Muscle layer of colon (tissue), 2 donors: ENCODE results near the gene PRKACA.
A peak's percentile ranks its signal among the peaks of the same experiment; 100 is the strongest.

ENCODE experiments used
- H3K27ac ChIP-seq: one replicate; pipeline ENCODE4 v1.7.0; 2013; ENCODE audit warnings: low read depth, mild to moderate bottlenecking, low read length, moderate library complexity
- H3K27me3 ChIP-seq, 2 donors: one replicate each; pipeline ENCODE4 v1.7.0; 2013; ENCODE audit warnings: low read length in 2 of 2, mild to moderate bottlenecking in 2 of 2; ENCODE audit not compliant: insufficient read depth in 2 of 2, control insufficient read depth in 1 of 2
- H3K36me3 ChIP-seq: one replicate; pipeline ENCODE4 v1.7.0; 2013; ENCODE audit warnings: mild to moderate bottlenecking, low read length; ENCODE audit not compliant: insufficient read depth
- H3K4me1 ChIP-seq: one replicate; pipeline ENCODE4 v1.7.0; 2013; ENCODE audit warnings: mild to moderate bottlenecking, low read length; ENCODE audit not compliant: insufficient read depth
- H3K4me3 ChIP-seq, 2 donors: one replicate each; pipeline ENCODE4 v1.7.0; 2013; ENCODE audit warnings: low read length in 2 of 2, low read depth in 1 of 2, mild to moderate bottlenecking in 1 of 2, moderate library complexity in 1 of 2
- H3K9ac ChIP-seq: one replicate; pipeline ENCODE4 v1.7.0; 2013; ENCODE audit warnings: low read length
- H3K9me3 ChIP-seq: one replicate; pipeline ENCODE4 v1.7.0; 2013; ENCODE audit warnings: mild to moderate bottlenecking, low read length
- donor health status: abdominal sarcoma.
- donor health status: Adenocarcinoma of cecum.

The PRKACA gene

DNA sequence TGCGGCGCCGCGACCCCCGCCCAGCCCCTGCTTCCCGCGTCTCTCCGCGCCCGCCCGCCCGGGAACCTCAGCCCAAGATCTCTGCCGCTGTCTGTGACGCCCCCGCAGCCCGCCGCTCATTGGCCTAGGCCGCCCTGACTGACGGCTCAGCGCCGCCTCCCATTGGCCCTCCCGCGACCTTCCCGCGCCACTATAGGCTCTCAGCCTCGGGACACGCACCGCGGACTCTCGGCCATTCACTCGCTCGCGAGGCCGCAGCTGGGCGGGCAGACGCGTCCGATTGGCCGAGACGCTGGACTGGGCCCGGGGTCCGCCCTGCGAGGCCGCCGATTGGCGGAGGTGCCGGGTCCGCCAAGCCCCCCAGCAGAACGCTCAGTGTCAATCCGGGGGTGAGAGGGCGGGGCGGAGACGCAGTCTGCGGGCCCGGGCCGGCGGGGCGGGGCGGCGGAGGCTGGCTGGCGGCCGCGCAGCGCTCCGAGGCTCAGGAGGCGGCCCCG is at the start of gene PRKACA:
Gene PRKACA (minus strand): TSS at position 95 of the 497 bp plus-strand sequence. CDS start 215 bp downstream, outside the sequence.
- Histone ChIP-seq H3K27me3 (no peaks in the 10 kb centered on the region), H3K9me3 (no peaks in the 10 kb centered on the region), H3K27ac (peak within 1 kb of the TSS; percentile 91), H3K4me1 (peaks cover 49% of the 10 kb centered on the region), H3K36me3 (no peaks in the 10 kb centered on the region), H3K4me3 (peak within 1 kb of the TSS; percentile 91 to 95), H3K9ac (peak within 1 kb of the TSS; percentile 69)

DNA sequence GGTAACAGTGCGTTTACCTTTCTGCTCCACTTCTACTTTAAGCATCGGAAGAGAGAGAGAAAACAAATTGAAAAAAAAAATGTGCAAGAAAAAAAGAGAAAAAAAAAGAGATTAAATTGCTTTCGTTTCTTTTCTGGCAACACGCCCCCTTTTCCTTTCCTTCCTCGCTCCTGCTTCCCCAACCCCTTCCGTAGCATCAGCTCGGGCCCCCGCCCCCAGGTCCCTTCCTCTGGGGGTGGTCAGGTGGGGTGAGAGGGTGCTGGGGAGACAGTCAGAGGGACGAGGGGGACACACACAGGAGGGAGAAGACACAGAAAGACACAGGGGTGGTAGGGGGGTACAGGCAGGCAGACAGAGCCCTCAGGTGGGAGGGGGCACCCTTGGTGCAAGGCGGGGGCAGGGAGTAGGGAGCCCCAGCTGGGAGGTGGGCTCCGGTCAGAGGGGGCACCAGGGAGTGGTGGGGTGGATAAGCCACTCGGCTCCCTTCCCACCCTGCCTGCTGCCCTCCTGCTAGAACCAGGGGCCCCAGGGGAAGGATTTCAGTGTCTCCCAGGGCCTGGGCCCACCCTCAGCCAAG is 49.5 kb upstream of the PRKACA start:
- H3K4me1 ChIP-seq, result no peaks in the 10 kb centered on the region
- H3K9me3 ChIP-seq, result no peaks in the 10 kb centered on the region
- H3K27ac ChIP-seq, result no peak overlapping the region
- H3K36me3 ChIP-seq, result peaks cover 15% of the 10 kb centered on the region
- no peaks in the 10 kb centered on the region for H3K27me3 ChIP-seq
- no peak overlapping the region for H3K4me3 ChIP-seq
- no peak overlapping the region for H3K9ac ChIP-seq

- no peaks in the 10 kb centered on the region for H3K4me1 ChIP-seq
- H3K9me3 ChIP-seq, result no peaks in the 10 kb centered on the region
- no peaks in the 10 kb centered on the region for H3K27me3 ChIP-seq
- H3K9ac ChIP-seq, result no peak overlapping the region
- H3K27ac ChIP-seq, result no peak overlapping the region
- H3K36me3 ChIP-seq, result peaks cover 8% of the 10 kb centered on the region
- H3K4me3 ChIP-seq, result no peak overlapping the region
Measured at GRCh38 chr19:14165990-14166830, 48.6 kb upstream of the PRKACA start.

DNA sequence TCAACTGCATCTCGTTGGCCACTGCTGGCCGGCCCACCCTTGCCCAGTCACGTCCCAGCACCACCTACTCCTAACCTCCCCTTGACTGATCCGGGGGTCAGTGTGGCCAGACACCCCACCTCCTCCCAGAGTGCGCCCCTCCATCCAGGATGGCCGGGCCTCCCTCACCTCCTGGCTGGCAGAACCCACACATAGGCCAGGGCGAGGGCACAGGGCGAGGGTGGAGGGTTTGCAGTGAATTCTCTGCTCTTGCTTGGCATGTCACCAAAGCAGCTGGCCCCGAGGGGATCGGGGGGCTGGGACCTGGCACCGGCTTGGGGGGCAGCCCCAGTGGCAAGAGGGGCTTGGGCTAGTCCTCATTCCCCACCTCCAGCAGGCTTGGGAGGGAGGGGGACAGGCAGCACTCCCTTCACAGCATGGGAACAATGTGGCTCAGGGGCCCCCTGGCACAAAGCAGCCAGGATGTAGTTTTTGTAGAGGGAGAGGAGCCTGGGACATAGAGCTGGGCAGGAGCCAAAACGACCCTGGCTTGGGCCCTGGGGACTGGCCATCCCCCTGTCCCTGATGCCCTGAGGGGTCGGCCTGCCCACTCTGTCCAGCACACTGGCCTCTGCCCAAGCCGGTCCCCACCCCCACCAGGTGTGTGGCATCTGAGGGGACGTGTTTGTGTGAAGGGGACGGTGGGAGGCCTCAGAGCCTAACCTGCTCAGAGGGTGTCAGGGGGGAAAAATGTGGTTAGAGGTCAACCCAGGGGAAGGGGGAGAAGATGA is 47.3 kb upstream of the PRKACA start:
- Histone ChIP-seq H3K4me1 (no peaks in the 10 kb centered on the region), H3K9ac (no peak overlapping the region), H3K36me3 (peaks cover 2% of the 10 kb centered on the region), H3K27ac (no peak overlapping the region), H3K9me3 (no peaks in the 10 kb centered on the region), H3K27me3 (no peaks in the 10 kb centered on the region), H3K4me3 (no peak overlapping the region)

DNA sequence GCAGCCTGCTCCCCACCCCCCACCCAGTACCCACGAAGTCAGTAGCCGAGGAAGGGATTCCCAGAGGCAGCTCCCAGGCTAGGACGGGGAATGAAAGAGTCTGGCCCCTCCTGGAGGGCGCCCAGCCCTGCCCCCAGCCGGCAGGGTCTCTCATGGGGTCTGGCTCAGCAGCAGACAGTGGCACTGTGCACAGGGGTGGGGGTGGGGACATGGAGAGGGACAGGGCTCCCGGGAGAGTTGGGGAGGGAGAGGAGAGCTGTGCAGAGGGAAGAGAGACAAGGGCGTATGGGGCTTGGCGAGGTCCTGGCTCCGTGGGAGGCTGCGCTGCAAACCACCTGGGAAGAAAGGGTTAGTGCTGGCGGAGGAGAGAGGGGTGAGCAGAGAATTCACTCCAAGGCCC is 46.5 kb upstream of the PRKACA start:
- Histone ChIP-seq H3K4me1 (no peaks in the 10 kb centered on the region), H3K27ac (no peak overlapping the region), H3K27me3 (no peaks in the 10 kb centered on the region), H3K9ac (no peak overlapping the region), H3K36me3 (peaks cover 6% of the 10 kb centered on the region), H3K9me3 (no peaks in the 10 kb centered on the region), H3K4me3 (no peak overlapping the region)

GRCh38 chr19:14162871-14163297 is 45.3 kb upstream of the PRKACA start:
- no peaks in the 10 kb centered on the region for H3K4me1 ChIP-seq
- H3K36me3 ChIP-seq, result peaks cover 14% of the 10 kb centered on the region
- no peaks in the 10 kb centered on the region for H3K9me3 ChIP-seq
- no peak overlapping the region for H3K4me3 ChIP-seq
- H3K27ac ChIP-seq, result no peak overlapping the region
- H3K27me3 ChIP-seq, result no peaks in the 10 kb centered on the region
- no peak overlapping the region for H3K9ac ChIP-seq

GRCh38 chr19:14161305-14161704 is 43.7 kb upstream of the PRKACA start:
- no peaks in the 10 kb centered on the region for H3K27me3 ChIP-seq
- no peaks in the 10 kb centered on the region for H3K9me3 ChIP-seq
- H3K4me1 ChIP-seq, result no peaks in the 10 kb centered on the region
- peaks cover 28% of the 10 kb centered on the region for H3K36me3 ChIP-seq
- no peak overlapping the region for H3K27ac ChIP-seq
- H3K4me3 ChIP-seq, result no peak overlapping the region
- no peak overlapping the region for H3K9ac ChIP-seq

GRCh38 chr19:14160017-14160703 is 42.6 kb upstream of the PRKACA start:
- Histone ChIP-seq H3K27ac (no peak overlapping the region), H3K27me3 (no peaks in the 10 kb centered on the region), H3K4me1 (no peaks in the 10 kb centered on the region), H3K4me3 (no peak overlapping the region), H3K36me3 (peaks cover 34% of the 10 kb centered on the region), H3K9me3 (no peaks in the 10 kb centered on the region), H3K9ac (no peak overlapping the region)

DNA sequence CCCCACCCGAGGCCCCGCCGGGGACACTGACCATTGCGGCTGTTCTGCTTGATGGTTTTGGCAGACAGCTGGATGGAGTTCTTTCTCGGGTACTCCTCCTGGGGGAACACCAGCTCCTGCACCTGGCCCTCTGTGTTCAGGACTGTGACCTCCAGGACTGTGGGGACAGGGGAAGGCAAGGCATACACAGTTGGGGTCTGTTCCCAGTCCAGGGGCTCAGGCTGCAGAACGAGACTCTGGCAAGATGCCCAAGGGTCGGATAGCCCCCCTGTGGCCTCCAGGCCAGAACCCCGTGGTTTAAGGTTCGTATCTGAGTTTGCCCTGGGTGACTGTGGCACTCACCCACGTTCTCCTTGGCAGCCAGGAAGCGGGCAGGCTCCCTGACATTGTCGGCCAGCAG is 41.5 kb upstream of the PRKACA start:
- H3K4me1 ChIP-seq, result no peaks in the 10 kb centered on the region
- H3K36me3 ChIP-seq, result peaks cover 41% of the 10 kb centered on the region
- no peaks in the 10 kb centered on the region for H3K27me3 ChIP-seq
- H3K4me3 ChIP-seq, result no peak overlapping the region
- no peak overlapping the region for H3K9ac ChIP-seq
- H3K27ac ChIP-seq, result no peak overlapping the region
- no peaks in the 10 kb centered on the region for H3K9me3 ChIP-seq

GRCh38 chr19:14158276-14159023 is 40.9 kb upstream of the PRKACA start:
- Histone ChIP-seq H3K4me3 (no peak overlapping the region), H3K36me3 (peaks cover 42% of the 10 kb centered on the region), H3K27ac (no peak overlapping the region), H3K4me1 (no peaks in the 10 kb centered on the region), H3K9me3 (no peaks in the 10 kb centered on the region), H3K9ac (no peak overlapping the region), H3K27me3 (no peaks in the 10 kb centered on the region)
